K562 (cell line): ENCODE results near the gene RBMXL3. TPM values are rescaled to one million over a fixed set of nuclear protein-coding genes. Genes with fewer than 3 reads are reported as not detected.

ENCODE experiments used
- EWSR1 ChIP-seq: fragments of 450-650 bp; IDR thresholded peaks from 2 replicates; pipeline ENCODE4 v1.6.1; 2018; ENCODE audit warnings: borderline replicate concordance, mild to moderate bottlenecking, low read depth, moderate library complexity; ENCODE audit not compliant: partially characterized antibody
- MITF ChIP-seq: IDR thresholded peaks from 2 replicates; pipeline ENCODE4 v1.6.1; 2014; ENCODE audit warnings: antibody characterized with exemption
- NONO ChIP-seq, 2 experiments: fragments of 200-400 bp in 1 of 2; fragments of 450-650 bp in 1 of 2; formaldehyde crosslinking in 1 of 2; IDR thresholded peaks; 2 replicates each; pipeline ENCODE4 v1.6.1; 2017; ENCODE audit warnings: low read depth in 2 of 2, mild to moderate bottlenecking in 2 of 2, moderate library complexity in 2 of 2, low read length in 1 of 2
- polyA plus RNA-seq, 8 experiments: library from polyadenylated mRNA; depleted of rRNA in 4 of 8; stranded (reverse) in 5 of 8; unstranded in 3 of 8; fragments of >200 nt; fragmentation: Nextera tagmentation in 2 of 8; fragmentation: Illumina TruSeq in 1 of 8; extraction: Ambion mirVana in 2 of 8; extraction: Trizol in 1 of 8; gene quantifications; 2 replicates each; pipeline versions ENCODE4 v1.2.1 to v1.2.3, GENCODE V29; 2011 to 2014; ENCODE audit warnings: inconsistent platforms in 1 of 8, missing spikeins in 1 of 8
- total RNA-seq, 7 experiments: library from RNA; depleted of rRNA in 6 of 7; stranded (reverse); fragments of >200 nt in 6 of 7; fragmentation: Illumina TruSeq in 2 of 7; extraction: Trizol in 2 of 7; gene quantifications; 2 replicates each; pipeline versions ENCODE4 v1.2.1 to v1.2.3, GENCODE V29; 2011 to 2021; ENCODE audit warnings: low replicate concordance in 1 of 7

RBMXL3 gene
- total and polyA plus RNA-seq, 9 of the 15 experiments (the other 6 are each of a cell fraction or from before 2014, with no cell fraction given), result 0.03 to 0.31 (median 0.04) TPM; not detected in 6

- TF ChIP-seq MITF (no peak), EWSR1 (no peak), NONO (IDR thresholded peaks at IDR 0.05; ENCODE audit: low read depth in 2 of 2, low read length in 1 of 2) (no peak)
Observed at GRCh38 chrX:115237056-115237455, 47.8 kb downstream of the RBMXL3 start (continued).

Other genes with a start within 250 kb of the RBMXL3 start
- gene IL13RA2, start 171.8 kb upstream of the RBMXL3 start, total RNA-seq (2014; rRNA removed), result not detected in 2 replicates
- 0.15 TPM in 1 of 2 replicates, not detected in the other for gene IL13RA2, start 171.8 kb upstream of the RBMXL3 start, total RNA-seq (2014; rRNA removed; fragmentation: Illumina TruSeq; extraction: Trizol)
- 0.11 TPM in 1 of 2 replicates, not detected in the other for gene IL13RA2, start 171.8 kb upstream of the RBMXL3 start, total RNA-seq (2015; rRNA removed; fragmentation: Illumina TruSeq; extraction: Trizol)
- gene IL13RA2, start 171.8 kb upstream of the RBMXL3 start, total RNA-seq (2021), result not detected in 2 replicates
- 0.06 TPM in 1 of 2 replicates, not detected in the other for gene IL13RA2, start 171.8 kb upstream of the RBMXL3 start, polyA plus RNA-seq (2011; rRNA removed)
- 0.15 TPM in 1 of 2 replicates, not detected in the other for gene IL13RA2, start 171.8 kb upstream of the RBMXL3 start, polyA plus RNA-seq (2014; fragmentation: Illumina TruSeq; extraction: Trizol)
- under 1 TPM in 1 of 2 experiments, not detected in 1; 0.18 TPM for gene IL13RA2, start 171.8 kb upstream of the RBMXL3 start, polyA plus RNA-seq (2014; fragmentation: Nextera tagmentation; extraction: Ambion mirVana)
- gene IL13RA2, start 171.8 kb upstream of the RBMXL3 start, polyA plus RNA-seq (2014; rRNA removed), result not detected in 2 replicates
- gene LRCH2, start 44.7 kb downstream of the RBMXL3 start, total RNA-seq (2014; rRNA removed), result 1.5 and 2.2 TPM in 2 replicates
- gene LRCH2, start 44.7 kb downstream of the RBMXL3 start, total RNA-seq (2014; rRNA removed; fragmentation: Illumina TruSeq; extraction: Trizol), result 4.4 and 4.7 TPM in 2 replicates
- gene LRCH2, start 44.7 kb downstream of the RBMXL3 start, total RNA-seq (2015; rRNA removed; fragmentation: Illumina TruSeq; extraction: Trizol), result 6.4 and 7.2 TPM in 2 replicates
- gene LRCH2, start 44.7 kb downstream of the RBMXL3 start, total RNA-seq (2021), result 2.6 TPM in 2 replicates
- 1.3 and 6.3 TPM in 2 replicates for gene LRCH2, start 44.7 kb downstream of the RBMXL3 start, polyA plus RNA-seq (2011; rRNA removed)
- 2.1 and 2.9 TPM in 2 replicates for gene LRCH2, start 44.7 kb downstream of the RBMXL3 start, polyA plus RNA-seq (2014; fragmentation: Illumina TruSeq; extraction: Trizol)
- gene LRCH2, start 44.7 kb downstream of the RBMXL3 start, polyA plus RNA-seq (2014; fragmentation: Nextera tagmentation; extraction: Ambion mirVana), result 1 to 10 TPM; 2.4 to 3.9 TPM
- 1.4 and 1.6 TPM in 2 replicates for gene LRCH2, start 44.7 kb downstream of the RBMXL3 start, polyA plus RNA-seq (2014; rRNA removed)
- 0.32 and 0.53 TPM in 2 replicates for gene LUZP4, start 100.3 kb downstream of the RBMXL3 start, total RNA-seq (2014; rRNA removed)
- 0.44 and 0.57 TPM in 2 replicates for gene LUZP4, start 100.3 kb downstream of the RBMXL3 start, total RNA-seq (2014; rRNA removed; fragmentation: Illumina TruSeq; extraction: Trizol)
- 0.26 and 0.36 TPM in 2 replicates for gene LUZP4, start 100.3 kb downstream of the RBMXL3 start, total RNA-seq (2015; rRNA removed; fragmentation: Illumina TruSeq; extraction: Trizol)
- gene LUZP4, start 100.3 kb downstream of the RBMXL3 start, total RNA-seq (2021), result 0.16 and 0.25 TPM in 2 replicates
- gene LUZP4, start 100.3 kb downstream of the RBMXL3 start, polyA plus RNA-seq (2011; rRNA removed), result 0.36 and 0.69 TPM in 2 replicates
- gene LUZP4, start 100.3 kb downstream of the RBMXL3 start, polyA plus RNA-seq (2014; fragmentation: Illumina TruSeq; extraction: Trizol), result 0.70 and 0.80 TPM in 2 replicates
- 1 to 10 TPM in 1 of 2 experiments, under 1 TPM in 1; 0.75 to 1.1 TPM for gene LUZP4, start 100.3 kb downstream of the RBMXL3 start, polyA plus RNA-seq (2014; fragmentation: Nextera tagmentation; extraction: Ambion mirVana)
- 0.21 and 0.49 TPM in 2 replicates for gene LUZP4, start 100.3 kb downstream of the RBMXL3 start, polyA plus RNA-seq (2014; rRNA removed)